RCC 7860 (cell line): ENCODE results near the gene MNAT1.
"Not testable (repeated sequence)": the region's sequence is repeated elsewhere in the genome, so short reads cannot be mapped to it uniquely, and the experiment has no call there.

Source experiments
- DNase-seq: peaks from one replicate; pipeline ENCODE4 v3.0.0-alpha.2; 2015; ENCODE audit warnings: low spot score
- FAIRE-seq: peaks from 2 replicates; lab custom pipeline; 2012; peaks lifted over from hg19 to GRCh38; lab: Jason Lieb, UNC

Gene MNAT1

DNA sequence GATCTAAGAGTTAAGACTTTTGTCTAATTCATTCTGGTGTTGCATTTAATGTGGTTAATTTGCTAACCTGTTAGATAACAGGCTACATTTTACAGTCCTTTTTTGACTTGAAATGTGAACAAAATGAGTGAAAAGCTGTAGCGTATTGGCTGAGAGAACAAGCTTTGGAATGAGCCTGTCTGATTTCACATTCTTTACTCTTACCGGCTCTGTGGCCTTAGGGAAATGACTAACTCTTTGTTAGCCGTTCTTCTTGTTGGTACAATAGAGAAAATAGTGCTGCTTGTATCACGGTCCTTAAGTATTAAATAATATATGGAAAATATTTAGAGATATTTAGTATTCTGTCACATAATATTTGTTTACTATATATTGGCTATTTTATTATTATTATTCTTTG, 1.9 kb downstream of the MNAT1 start:
- peak; percentile 32 for FAIRE-seq
- peak; percentile 29 for DNase-seq

DNA sequence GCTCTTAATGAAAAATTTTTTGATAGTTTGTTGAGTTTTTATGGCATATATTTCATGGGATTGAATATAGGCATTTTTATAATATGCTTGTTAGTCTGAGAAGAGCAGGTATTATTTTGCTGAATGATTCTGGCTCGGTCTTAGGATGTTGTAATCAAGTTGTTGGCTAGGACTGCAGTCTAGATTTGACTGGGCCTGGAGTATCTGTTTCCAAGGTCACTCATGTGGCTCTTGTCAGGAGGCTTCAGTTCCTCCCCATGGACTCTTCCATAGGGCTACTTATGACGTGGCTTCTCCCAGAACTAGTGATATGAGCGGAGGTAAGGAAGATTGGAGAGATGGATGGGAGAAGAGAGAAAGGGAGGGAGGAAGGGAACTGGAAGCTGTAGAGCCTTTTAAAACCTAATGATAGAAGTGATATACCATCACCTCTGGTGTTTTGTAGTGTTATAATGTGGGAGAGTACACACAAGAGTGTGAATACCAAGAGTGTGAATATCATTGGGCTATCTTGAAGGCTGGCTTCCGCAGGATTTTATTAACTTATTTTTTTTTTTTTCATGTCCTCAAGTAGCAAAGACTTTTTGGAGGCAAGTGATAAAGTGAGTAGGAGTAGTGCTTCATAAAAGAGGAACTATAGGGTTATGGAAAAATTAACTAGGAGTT, 4.4 kb downstream of the MNAT1 start:
- no peak for DNase-seq
- no peak for FAIRE-seq

DNA sequence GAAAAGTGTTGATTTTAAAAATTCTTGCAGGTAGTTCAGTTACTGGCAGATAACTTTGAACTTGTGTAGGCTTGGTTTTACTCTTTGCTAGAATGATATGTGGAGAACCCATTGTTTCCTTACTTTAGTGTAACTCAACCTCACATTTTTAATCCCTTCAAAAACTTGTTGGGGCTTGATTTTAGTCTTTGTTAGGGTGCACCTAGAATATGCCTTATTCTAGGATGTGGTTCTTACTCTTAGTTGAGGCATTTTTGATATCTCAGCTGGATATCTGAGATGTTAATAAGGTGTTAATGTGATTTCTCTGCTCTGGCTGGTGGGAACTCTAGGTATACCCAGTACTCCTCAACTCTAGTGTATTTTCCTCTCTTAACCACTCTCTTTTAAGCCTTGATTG, 10.0 kb downstream of the MNAT1 start:
- FAIRE-seq (no peak), DNase-seq (no peak)

DNA sequence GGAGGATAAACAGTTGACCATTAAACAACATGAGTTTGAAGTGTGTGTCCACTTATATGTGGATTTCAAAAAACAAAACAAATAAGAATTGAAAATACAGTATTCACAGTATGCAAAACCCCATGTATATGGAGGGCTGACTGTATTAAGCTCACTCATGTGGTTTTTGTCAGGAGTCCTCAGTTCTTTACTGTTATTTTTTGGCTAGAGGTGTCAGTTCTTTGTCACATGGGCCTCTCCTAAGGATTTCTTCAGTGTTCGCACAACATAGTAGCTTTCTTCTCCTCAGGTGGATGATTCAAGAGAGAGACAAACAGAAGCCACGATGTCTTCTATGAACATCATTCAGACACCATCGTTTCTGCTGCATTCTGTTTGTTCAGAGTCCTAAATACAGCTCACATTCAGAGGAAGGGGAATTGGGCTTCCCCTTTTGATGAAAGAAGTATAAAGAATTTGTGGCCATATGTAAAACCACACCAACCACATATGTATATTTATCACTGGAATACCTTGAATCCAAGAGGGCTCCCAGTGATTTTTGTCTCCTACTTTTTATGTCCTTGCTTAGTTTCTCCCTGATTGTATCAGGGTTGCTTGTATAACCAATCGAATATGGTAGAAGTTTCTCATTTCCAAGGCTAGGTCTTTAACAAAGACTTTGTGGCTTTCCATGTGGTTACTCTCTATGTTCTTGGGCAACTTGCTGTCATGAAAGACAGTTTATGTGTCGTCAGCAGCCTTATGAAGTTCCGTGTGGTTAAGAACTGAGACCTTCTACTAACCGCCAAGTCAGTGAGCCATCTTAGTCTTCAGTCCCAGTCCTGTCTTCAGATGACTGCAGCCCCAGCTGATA, 18.9 kb downstream of the MNAT1 start:
- FAIRE-seq (no peak), DNase-seq (no peak)

DNA sequence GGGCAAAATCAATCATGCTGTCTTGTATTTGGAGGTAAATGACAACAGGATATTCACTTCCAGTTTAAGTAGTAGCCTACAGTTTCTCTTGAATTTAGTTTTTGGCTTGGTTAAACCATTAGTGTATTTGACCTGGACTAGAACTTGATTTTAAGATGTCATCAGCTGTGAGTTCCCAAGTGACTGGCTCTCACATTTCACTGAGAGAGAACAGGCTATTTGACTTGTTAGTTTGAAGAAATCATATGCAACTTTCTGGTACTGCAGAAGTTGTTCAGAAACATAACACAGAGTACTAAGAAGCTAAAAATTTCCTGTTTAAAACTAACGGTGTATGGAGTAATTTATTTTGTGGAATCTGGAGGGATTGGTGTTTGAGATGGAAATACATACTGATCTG, 22.3 kb downstream of the MNAT1 start:
- FAIRE-seq = no peak
- DNase-seq = no peak

DNA sequence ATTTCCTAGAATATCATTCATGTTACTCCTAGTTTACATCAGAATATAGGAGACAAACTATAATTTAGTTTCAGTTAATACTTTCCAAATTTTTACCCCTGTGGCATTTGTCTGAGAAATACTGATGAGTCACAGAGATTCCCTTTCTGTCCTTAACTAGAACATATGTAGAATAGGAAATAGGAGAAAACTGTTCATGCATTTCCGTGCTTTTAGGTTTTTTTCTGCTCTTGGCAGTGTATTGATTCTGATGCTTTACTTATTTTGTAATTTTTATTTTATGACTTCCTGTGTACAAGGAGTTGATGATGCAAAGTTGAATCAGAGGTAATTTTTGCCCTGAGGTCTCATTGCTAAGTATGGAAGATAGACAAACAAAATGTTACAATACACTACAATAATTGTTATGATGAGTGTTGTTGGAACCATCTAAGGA, 23.0 kb downstream of the MNAT1 start:
- DNase-seq (peak; percentile 4), FAIRE-seq (peak; percentile 62)

DNA sequence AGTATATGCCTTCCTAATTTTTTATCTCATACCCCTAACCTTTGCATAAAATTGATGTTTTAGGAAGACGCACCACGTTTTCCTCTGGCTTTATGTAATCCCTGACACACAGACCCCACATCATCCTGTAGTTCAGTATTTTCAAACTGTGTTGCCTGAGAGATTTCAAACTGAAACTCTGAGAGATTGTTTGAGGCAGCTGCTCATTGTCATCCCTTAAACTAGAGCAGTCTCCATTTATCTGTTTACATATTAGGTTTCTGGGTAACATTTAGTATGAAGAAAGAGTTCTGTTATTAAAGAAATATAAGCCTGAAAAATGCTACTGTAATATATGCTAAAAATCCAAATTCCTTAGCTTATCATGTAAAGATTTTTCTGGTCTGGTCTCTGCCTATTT, 24.3 kb downstream of the MNAT1 start:
- FAIRE-seq (no peak), DNase-seq (no peak)

DNA sequence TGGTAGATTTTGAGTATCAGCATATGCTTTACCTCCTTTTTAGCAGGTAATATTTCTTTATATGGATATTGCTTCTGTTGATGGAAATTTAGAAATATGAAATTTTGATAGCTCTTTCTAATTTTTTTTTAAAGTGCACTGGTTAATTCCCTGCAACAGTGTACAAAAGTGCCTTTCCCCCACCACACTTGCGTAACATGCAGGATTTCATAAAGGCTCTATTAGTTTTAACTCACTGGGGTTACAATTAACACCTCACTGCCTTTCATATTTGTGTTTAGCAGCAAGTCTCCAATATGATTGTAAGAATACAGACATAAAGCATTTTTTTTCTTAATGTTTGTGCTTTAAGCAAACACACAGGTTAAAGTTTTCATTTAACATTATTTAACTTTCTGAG, 25.6 kb downstream of the MNAT1 start:
- DNase-seq = no peak
- no peak for FAIRE-seq

DNA sequence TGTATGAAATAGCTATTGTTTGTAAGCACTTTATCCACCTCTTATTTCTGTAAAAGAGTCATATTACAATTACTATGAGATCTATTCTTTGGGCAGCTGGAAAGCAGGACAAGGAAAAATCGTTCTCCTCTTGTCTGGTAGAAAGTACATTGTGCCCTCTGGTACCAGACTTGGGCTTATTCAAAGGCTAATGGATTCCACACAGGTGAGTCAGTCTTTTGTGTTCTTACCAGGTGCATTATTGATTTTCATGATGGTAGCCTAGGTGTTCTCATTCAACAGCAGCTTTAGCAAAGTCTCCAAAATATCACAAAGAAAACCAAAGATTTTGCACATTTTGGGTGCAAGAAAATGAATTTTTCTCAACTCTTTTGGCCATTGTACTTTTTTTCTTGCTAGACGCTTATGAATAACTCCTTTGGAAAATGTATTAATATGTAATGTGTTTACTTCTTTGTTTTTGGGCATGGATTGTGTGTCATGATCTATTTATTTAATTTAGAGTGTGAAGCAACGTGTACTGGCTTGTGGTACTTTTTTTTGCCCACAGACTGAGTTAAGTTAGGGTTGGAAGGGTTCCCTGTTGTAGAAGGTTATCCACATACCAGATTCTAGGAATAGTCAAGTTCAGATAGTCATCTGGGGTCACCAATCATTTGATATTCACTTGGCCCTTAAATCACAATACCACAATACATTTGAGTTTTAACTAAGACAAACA, 26.2 kb downstream of the MNAT1 start:
- DNase-seq = no peak
- no peak for FAIRE-seq

DNA sequence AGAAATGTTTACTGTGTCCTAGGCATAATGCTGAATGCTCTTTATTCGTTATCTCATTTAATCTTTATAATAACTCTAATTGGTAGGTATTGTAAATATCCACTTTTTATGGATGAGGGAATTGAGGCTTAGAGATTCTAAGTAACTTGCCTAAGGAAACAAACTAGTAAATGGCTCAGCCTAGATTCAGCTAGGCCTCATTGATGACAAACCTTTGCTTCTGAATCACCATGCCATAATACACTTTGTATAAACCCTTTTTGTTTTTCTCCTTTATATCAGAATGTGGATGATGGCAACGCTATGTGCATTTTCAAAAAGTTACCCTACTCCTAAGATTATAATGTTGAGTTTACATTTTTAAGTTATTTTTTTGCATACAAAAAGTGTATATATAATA, 34.0 kb downstream of the MNAT1 start:
- DNase-seq (no peak), FAIRE-seq (no peak)

DNA sequence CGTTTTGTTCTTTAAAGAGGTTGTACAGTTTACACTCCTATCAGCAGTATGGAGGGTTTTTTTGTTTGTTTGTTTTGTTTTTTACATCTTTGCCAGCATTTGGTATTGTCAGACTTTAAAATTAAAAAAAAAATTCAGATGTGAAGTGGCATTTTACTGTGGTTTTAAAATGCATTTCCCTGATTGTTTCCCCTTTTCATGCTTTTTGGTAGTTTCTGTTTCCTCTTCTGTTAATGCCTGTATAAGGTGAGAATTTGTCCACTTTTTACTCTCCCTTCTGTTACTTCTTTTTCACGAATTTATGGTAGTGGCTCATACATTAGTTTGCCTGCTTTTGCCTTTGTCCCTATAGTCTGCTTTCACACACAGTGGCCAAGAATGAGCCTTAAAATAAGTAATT, 36.6 kb downstream of the MNAT1 start:
- DNase-seq = no peak
- FAIRE-seq = no peak

DNA sequence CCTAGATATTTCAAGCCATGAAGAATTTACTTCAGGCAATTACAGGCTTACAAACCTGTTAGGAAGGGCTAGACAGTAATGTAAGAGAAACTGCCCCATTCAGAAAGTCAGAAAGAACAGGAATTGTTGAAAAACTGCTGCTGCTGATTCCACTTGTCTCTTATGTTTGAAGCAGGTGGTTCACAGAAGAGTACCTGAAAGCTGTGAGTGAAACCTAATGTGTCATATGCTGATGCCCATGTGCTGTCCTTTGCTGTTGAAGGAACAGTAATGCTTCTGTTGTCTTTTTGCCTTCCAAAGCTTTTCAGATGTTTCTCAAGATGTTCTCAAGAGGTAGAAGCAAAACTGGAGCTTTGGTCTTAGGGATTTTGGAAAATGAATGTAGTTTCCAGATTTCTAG, 39.0 kb downstream of the MNAT1 start:
- DNase-seq (no peak), FAIRE-seq (no peak)

DNA sequence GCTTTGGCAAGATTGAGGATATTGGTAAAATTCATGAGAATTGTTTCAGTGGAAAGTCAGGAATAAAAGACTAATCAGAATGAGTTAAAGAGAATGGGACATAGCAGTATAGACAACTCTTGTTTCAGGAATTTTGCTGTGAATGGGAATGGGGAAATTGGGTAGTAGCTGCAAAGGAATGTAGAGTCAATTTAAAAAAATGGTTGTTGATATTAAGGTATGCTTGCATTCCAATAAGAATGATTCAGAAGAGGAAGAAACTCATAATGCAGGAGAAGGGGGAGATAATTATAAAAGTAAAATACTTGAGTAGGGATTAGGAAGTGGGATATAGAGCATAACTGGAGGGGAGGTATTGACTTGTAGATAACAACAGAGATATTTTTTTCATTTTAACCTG, 40.7 kb downstream of the MNAT1 start:
- no peak for FAIRE-seq

DNA sequence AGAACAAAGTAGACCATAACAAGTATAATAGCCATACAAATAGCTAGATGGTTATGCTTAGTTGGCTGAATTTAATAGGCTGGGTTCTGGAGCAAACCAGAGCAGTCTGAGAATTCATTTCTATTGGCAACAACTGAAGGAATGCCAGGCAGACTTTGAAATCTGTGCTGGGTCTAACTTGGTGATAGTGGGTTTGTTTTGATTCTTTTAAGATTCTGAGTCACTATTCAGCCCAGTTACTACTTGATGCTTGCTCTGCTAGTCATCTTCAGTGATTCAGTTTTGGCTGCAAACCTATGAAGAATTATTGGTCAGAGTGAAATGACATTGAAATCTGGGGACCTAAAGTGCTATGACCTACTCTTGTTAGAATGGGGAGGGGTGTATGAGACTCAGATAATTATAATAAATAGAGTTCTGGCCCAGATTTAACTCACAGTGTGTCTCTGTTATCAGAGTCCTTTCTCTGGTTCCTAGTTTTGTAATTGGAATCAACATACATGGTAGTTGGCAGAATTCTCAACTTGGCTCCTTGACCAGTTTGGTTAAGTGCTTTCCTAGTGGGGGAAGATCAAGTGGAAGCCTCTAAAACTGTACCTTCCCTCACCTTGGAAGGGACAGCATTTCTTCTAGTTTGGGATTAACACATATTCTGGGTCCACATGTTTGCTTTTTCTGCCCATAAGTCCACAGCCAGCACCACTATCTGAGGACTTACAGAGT, 43.5 kb downstream of the MNAT1 start:
- DNase-seq (peak; percentile 4), FAIRE-seq (no peak)

More for the DNA sequence above, 40.7 kb downstream of the MNAT1 start:
- peak; percentile 4 for DNase-seq

DNA sequence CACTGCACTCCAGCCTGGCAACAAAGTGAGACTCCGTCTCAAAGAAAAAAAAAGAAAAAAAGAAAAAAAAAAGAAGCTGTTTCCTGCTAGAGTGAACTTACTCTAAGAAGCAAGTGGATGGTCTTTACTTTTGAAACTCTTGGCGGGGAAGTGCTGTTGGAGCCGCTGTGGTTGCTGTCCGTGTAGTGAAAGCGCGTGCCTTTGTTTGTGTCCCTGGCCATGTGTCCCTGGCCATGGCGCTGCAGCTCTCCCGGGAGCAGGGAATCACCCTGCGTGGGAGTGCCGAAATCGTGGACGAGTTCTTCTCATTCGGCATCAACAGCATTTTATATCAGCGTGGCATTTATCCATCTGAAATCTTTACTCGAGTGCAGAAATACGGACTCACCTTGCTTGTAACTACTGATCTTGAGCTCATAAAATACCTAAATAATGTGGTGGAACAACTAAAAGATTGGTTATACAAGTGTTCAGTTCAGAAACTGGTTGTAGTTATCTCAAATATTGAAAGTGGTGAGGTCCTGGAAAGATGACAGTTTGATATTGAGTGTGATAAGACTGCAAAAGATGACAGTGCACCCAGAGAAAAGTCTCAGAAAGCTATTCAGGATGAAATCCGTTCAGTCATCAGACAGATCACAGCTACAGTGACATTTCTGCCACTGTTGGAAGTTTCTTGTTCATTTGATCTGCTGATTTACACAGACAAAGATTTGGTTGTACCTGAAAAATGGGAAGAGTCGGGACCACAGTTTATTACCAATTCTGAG, 45.4 kb downstream of the MNAT1 start:
- not testable (repeated sequence) for FAIRE-seq, DNase-seq

DNA sequence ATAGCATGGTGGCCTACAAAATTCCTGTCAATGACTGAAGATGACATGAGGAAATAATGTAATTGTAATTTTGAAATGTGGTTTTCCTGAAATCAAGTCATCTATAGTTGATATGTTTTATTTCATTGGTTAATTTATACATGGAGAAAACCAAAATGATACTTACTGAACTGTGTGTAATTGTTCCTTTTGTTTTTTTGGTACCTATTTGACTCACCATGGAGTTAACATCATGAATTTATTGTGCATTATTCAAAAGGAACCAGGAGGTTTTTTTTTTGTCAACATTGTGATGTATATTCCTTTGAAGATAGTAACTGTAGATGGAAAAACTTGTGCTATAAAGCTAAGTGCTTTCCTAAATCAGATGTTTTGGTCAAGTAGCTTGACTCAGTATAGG, 46.0 kb downstream of the MNAT1 start:
- FAIRE-seq, DNase-seq: not testable (repeated sequence)

DNA sequence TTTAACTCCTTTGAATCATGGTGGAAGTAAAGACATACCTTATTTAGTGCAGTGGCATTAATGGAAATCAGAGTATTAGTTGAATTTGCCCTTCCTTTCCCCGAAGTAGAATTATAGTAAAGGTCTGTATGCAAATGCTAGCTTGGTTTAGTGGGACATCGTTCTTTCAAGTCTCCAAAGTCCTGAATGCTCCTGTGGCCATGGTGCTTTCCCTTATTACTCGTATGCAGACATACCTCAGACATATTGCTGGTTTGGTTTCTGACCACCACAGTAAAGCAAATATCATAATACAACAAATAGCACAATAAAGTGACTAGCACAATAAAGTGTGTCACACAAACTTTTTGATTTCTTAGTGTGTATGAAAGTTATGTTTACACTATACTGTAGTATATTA, 52.3 kb downstream of the MNAT1 start:
- FAIRE-seq (no peak), DNase-seq (no peak)

DNA sequence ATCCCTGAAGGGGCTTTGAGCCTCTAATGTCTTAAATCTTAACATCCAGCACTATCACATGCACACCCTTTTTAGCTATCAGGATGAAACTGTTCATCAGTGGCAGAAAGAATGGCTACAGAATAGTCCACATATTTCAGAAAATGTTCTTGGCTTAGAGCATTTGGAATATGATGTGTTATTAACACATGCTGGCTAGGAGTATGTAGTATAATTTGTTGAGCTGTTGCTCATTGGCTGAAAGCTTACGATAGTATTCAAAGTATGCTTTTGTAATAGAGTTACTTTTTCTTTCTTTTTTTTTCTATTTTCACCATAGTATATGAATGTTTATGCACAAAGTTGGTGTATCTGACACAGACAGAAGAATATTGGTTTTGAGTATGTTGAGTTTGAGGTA, 55.1 kb downstream of the MNAT1 start:
- no peak for FAIRE-seq
- DNase-seq = no peak

DNA sequence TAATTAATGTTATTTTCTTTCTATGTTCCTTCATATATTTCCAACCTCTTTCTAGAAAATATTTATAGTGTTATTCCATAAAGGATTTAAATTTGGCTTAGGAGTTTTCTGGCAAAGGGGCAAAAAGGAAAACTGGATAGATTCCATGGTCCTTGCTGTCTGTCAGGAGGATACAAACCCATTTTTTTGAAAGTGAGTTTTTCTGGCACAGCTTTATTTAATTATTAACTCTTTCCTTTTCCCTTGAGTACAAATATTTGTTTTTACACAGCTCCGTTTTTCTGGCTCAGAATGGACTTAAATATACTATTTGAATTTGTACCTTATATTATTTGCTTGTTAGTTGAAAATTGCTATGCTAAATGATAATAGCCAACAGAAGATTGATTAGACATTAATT, 56.3 kb downstream of the MNAT1 start:
- DNase-seq (no peak), FAIRE-seq (no peak)

DNA sequence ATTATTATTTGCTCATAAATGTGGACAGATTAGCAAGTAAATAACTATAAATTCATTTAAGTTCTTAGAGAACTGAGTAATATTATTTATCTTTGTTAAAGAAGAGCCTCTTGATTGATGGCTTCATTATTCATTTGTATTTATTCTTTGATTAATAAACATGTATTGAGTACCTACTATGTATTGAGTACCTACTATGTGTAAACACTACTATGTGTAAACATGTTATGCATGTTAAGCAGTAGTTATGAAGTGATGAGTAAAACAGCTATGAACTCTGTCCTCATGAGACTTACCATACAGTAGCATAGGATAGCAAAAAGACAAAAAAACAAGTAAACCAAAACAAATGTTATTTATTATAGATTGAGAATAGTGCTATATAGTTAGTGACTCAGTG, 61.9 kb downstream of the MNAT1 start:
- FAIRE-seq (no peak), DNase-seq (no peak)
